Osteocyte (in vitro differentiated cells): ENCODE measurements around the gene SLC41A3. TPM values are rescaled to one million over a fixed set of nuclear protein-coding genes. Genes with fewer than 3 reads are reported as not detected.

Experiments
- DNase-seq: peaks from one replicate; pipeline ENCODE4 v3.0.0; 2021; ENCODE audit warnings: mixed read lengths; ENCODE audit not compliant: unreplicated experiment; ENCODE audit errors: extremely low spot score
- H3K27ac Mint-ChIP-seq: one replicate; pipeline ENCODE4 v1.8.0; 2021; ENCODE audit warnings: mild to moderate bottlenecking, mixed read lengths; ENCODE audit not compliant: unreplicated experiment
- H3K27me3 Mint-ChIP-seq: one replicate; pipeline ENCODE4 v1.8.0; 2021; ENCODE audit warnings: mixed read lengths; ENCODE audit not compliant: unreplicated experiment
- H3K36me3 Mint-ChIP-seq: one replicate; pipeline ENCODE4 v1.8.0; 2021; ENCODE audit warnings: mixed read lengths; ENCODE audit not compliant: unreplicated experiment
- H3K4me1 Mint-ChIP-seq: one replicate; pipeline ENCODE4 v1.8.0; 2021; ENCODE audit warnings: mixed read lengths; ENCODE audit not compliant: unreplicated experiment
- H3K4me3 Mint-ChIP-seq: one replicate; pipeline ENCODE4 v1.8.0; 2021; ENCODE audit warnings: mild to moderate bottlenecking, moderate library complexity, mixed read lengths; ENCODE audit not compliant: unreplicated experiment
- H3K9me3 Mint-ChIP-seq: one replicate; pipeline ENCODE4 v1.8.0; 2021; ENCODE audit warnings: mixed read lengths; ENCODE audit not compliant: unreplicated experiment
- CTCF ChIP-seq: fragments of 200-600 bp; sonication (generic); IDR thresholded peaks from 2 replicates; pipeline ENCODE4 v1.5.0; 2021; ENCODE audit warnings: antibody characterized with exemption, mild to moderate bottlenecking, moderate library complexity
- total RNA-seq: library from RNA; stranded (reverse); gene quantifications from 2 replicates; pipeline ENCODE4 v1.2.1, GENCODE V29; 2021

Gene SLC41A3
- total RNA-seq, 1 donor from 2014 or later, result 80.6 TPM

- H3K4me1 Mint-ChIP-seq, result no peaks in the 10 kb centered on the region
- H3K27ac Mint-ChIP-seq, result no peak overlapping the region
- DNase-seq, result peak; percentile 76
- no peaks in the 10 kb centered on the region for H3K36me3 Mint-ChIP-seq
- H3K27me3 Mint-ChIP-seq, result peaks cover 10% of the 10 kb centered on the region
- H3K9me3 Mint-ChIP-seq, result no peaks in the 10 kb centered on the region
- no peak overlapping the region for H3K4me3 Mint-ChIP-seq
- TF ChIP-seq CTCF, result no peak
These were observed 44.0 kb upstream of the SLC41A3 start for GRCh38 chr3:126127904-126128303.

- H3K4me1 Mint-ChIP-seq, result no peaks in the 10 kb centered on the region
- no peak for TF ChIP-seq CTCF
- H3K9me3 Mint-ChIP-seq, result no peaks in the 10 kb centered on the region
- H3K27me3 Mint-ChIP-seq, result peaks cover 12% of the 10 kb centered on the region
- no peak overlapping the region for H3K27ac Mint-ChIP-seq
- no peak overlapping the region for H3K4me3 Mint-ChIP-seq
- no peaks in the 10 kb centered on the region for H3K36me3 Mint-ChIP-seq
- peak; percentile 80 for DNase-seq
These were observed 43.5 kb upstream of the SLC41A3 start for GRCh38 chr3:126127452-126127851.

GRCh38 chr3:126126811-126127431 lies 43.0 kb upstream of the SLC41A3 start:
- no peak overlapping the region for H3K27ac Mint-ChIP-seq
- H3K36me3 Mint-ChIP-seq, result no peaks in the 10 kb centered on the region
- DNase-seq, result peak; percentile 80
- no peak for TF ChIP-seq CTCF
- no peaks in the 10 kb centered on the region for H3K9me3 Mint-ChIP-seq
- H3K27me3 Mint-ChIP-seq, result peaks cover 15% of the 10 kb centered on the region
- no peaks in the 10 kb centered on the region for H3K4me1 Mint-ChIP-seq
- H3K4me3 Mint-ChIP-seq, result no peak overlapping the region

- Mint-ChIP-seq H3K36me3 (no peaks in the 10 kb centered on the region), H3K4me3 (no peak overlapping the region), H3K27ac (no peak overlapping the region), H3K27me3 (peaks cover 21% of the 10 kb centered on the region), H3K9me3 (no peaks in the 10 kb centered on the region), H3K4me1 (no peaks in the 10 kb centered on the region)
- no peak for TF ChIP-seq CTCF
- no peak for DNase-seq
These were observed 42.4 kb upstream of the SLC41A3 start for GRCh38 chr3:126126286-126126685.

- peaks cover 24% of the 10 kb centered on the region for H3K27me3 Mint-ChIP-seq
- H3K4me1 Mint-ChIP-seq, result no peaks in the 10 kb centered on the region
- no peaks in the 10 kb centered on the region for H3K9me3 Mint-ChIP-seq
- no peak overlapping the region for H3K27ac Mint-ChIP-seq
- no peaks in the 10 kb centered on the region for H3K36me3 Mint-ChIP-seq
- no peak for TF ChIP-seq CTCF
- DNase-seq, result peak; percentile 76
- no peak overlapping the region for H3K4me3 Mint-ChIP-seq
These were observed 41.9 kb upstream of the SLC41A3 start for GRCh38 chr3:126125781-126126251.
